K562 (cell line): ENCODE measurements around the gene SPEM3. TPM values are rescaled to one million over a fixed set of nuclear protein-coding genes. Genes with fewer than 3 reads are reported as not detected.

Source experiments
- ATAC-seq: fragments of 200-7000 bp; cut with Tn5 transposase; 3 replicates; pipeline ENCODE4 v1.9.1; 2020; ENCODE audit warnings: moderate library complexity
- BruUV-seq: library from RNA; stranded (reverse); fragments of 400-500 nt; replicated peaks from 2 replicates; lab custom pipeline; 2021; lab: Mats Ljungman, UMichigan
- CTCF ChIA-PET: fragments of 300-600 bp; formaldehyde crosslinking; extraction: SDS; loops from one replicate; lab custom pipeline; 2021; ENCODE audit warnings: low intra/inter-chr PET ratio; lab: Yijun Ruan, JAX
- POLR2A ChIA-PET: fragments of 300-600, 350-650 bp; sonication (Branson Sonifier 250); formaldehyde crosslinking; extraction: SDS; loops from one replicate; lab custom pipeline; 2021; ENCODE audit warnings: antibody characterized with exemption, inconsistent platforms; lab: Yijun Ruan, JAX
- DNase-seq, 4 experiments: peaks; one replicate each; pipeline versions ENCODE4 v3.0.0 to v3.0.0-alpha.2; 2011 to 2018; ENCODE audit warnings: low spot score in 3 of 4, mixed read lengths in 3 of 4; ENCODE audit errors: extremely low read depth in 1 of 4
- FAIRE-seq: peaks from 2 replicates; lab custom pipeline; 2011; peaks lifted over from hg19 to GRCh38; lab: Jason Lieb, UNC
- H2AFZ ChIP-seq: 2 replicates; pipeline ENCODE4 v1.6.0; 2011; ENCODE audit warnings: low read depth, low read length, control low read depth, inconsistent platforms
- H3K27ac ChIP-seq: fragments of 200-600 bp; 3 replicates; pipeline ENCODE4 v1.8.0; 2011; ENCODE audit warnings: low read depth, mild to moderate bottlenecking, control low read depth, inconsistent platforms, low read length, moderate library complexity, mixed read lengths; ENCODE audit errors: extremely low read depth
- H3K27me3 ChIP-seq, 2 experiments: fragments of 300-600 bp in 1 of 2; 2 replicates in 1 of 2; 3 replicates in 1 of 2; pipeline versions ENCODE4 v1.6.0 to v1.8.0; 2011; ENCODE audit warnings: inconsistent platforms in 2 of 2, low read length in 2 of 2, mild to moderate bottlenecking in 1 of 2, mixed read lengths in 1 of 2, moderate library complexity in 1 of 2; ENCODE audit not compliant: control insufficient read depth in 2 of 2, insufficient read depth in 2 of 2
- H3K36me3 ChIP-seq: fragments of 300-600 bp; 3 replicates; pipeline ENCODE4 v1.8.0; 2011; ENCODE audit warnings: mild to moderate bottlenecking, low read length, inconsistent platforms; ENCODE audit not compliant: control insufficient read depth, insufficient read depth
- H3K4me1 ChIP-seq, 2 experiments: fragments of 200-600 bp in 1 of 2; replicated peaks in 1 of 2; 2 replicates in 1 of 2; 3 replicates in 1 of 2; pipeline versions ENCODE4 v1.5.1 to v1.8.0; 2011; ENCODE audit warnings: inconsistent platforms in 2 of 2, low read length in 2 of 2, mild to moderate bottlenecking in 1 of 2, mixed read lengths in 1 of 2, moderate library complexity in 1 of 2; ENCODE audit not compliant: control insufficient read depth in 2 of 2, insufficient read depth in 2 of 2
- H3K4me2 ChIP-seq: 2 replicates; pipeline ENCODE4 v1.6.1; 2011; ENCODE audit warnings: low read length, control low read depth, inconsistent platforms, mixed read lengths; ENCODE audit not compliant: insufficient read depth
- H3K4me3 ChIP-seq: fragments of 200-600 bp; sonication (generic), shearing (Covaris generic); 2 replicates; pipeline ENCODE4 v1.5.1; 2016; ENCODE audit warnings: control low read depth, inconsistent platforms
- H3K79me2 ChIP-seq: fragments of 200-600 bp; 3 replicates; pipeline ENCODE4 v1.8.0; 2011; ENCODE audit warnings: low read length, inconsistent platforms; ENCODE audit not compliant: control insufficient read depth, insufficient read depth
- H3K9ac ChIP-seq, 2 experiments: 2 replicates each; pipeline versions ENCODE4 v1.6.0 to v1.6.1; 2011; ENCODE audit warnings: low read depth in 2 of 2, low read length in 2 of 2, control low read depth in 1 of 2, inconsistent platforms in 1 of 2, mild to moderate bottlenecking in 1 of 2, mixed read lengths in 1 of 2; ENCODE audit not compliant: insufficient read depth in 1 of 2
- H3K9me1 ChIP-seq: one replicate; pipeline ENCODE4 v1.6.0; 2011; ENCODE audit warnings: inconsistent platforms, mild to moderate bottlenecking, low read length, moderate library complexity; ENCODE audit not compliant: control insufficient read depth, insufficient read depth
- H3K9me3 ChIP-seq: replicated peaks from 2 replicates; pipeline ENCODE4 v1.5.1; 2011; ENCODE audit warnings: low read depth, low read length, inconsistent platforms; ENCODE audit not compliant: control insufficient read depth, insufficient read depth
- H4K20me1 ChIP-seq: replicated peaks from 2 replicates; pipeline ENCODE4 v1.6.1; 2011; ENCODE audit warnings: low read length, inconsistent platforms, mixed read lengths; ENCODE audit not compliant: control insufficient read depth, insufficient read depth
- DACH1 ChIP-seq: fragments of 450-650 bp; IDR thresholded peaks from 2 replicates; pipeline ENCODE4 v1.6.1; 2018; ENCODE audit not compliant: partially characterized antibody
- FOXM1 ChIP-seq, 2 experiments: fragments of 450-650 bp in 1 of 2; sonication (generic) in 1 of 2; formaldehyde crosslinking in 1 of 2; IDR thresholded peaks; 2 replicates each; pipeline versions ENCODE4 v1.6.1 to v1.9.0; 2017 to 2022; ENCODE audit warnings: low read depth in 2 of 2, mild to moderate bottlenecking in 2 of 2, missing genetic modification reagents in 1 of 2, moderate library complexity in 1 of 2
- FOXO4 ChIP-seq: fragments of 450-650 bp; formaldehyde crosslinking; IDR thresholded peaks from 2 replicates; pipeline ENCODE4 v1.4.0; 2020; ENCODE audit warnings: mild to moderate bottlenecking, moderate library complexity
- MAX ChIP-seq: sonication (generic); formaldehyde crosslinking; IDR thresholded peaks from 2 replicates; pipeline ENCODE4 v1.9.0; 2022; ENCODE audit warnings: mild to moderate bottlenecking, missing genetic modification reagents
- NFYB ChIP-seq: IDR thresholded peaks from 2 replicates; pipeline ENCODE4 v1.6.1; 2011; ENCODE audit warnings: mild to moderate bottlenecking, moderate library complexity; ENCODE audit not compliant: insufficient read length; ENCODE audit errors: extremely low read depth
- VEZF1 ChIP-seq: fragments of 200-800 bp; sonication (Bioruptor generic); IDR thresholded peaks from 2 replicates; pipeline ENCODE4 v1.6.1; 2017; ENCODE audit warnings: missing genetic modification characterization, missing compliant biosample characterization
- ZNF280A ChIP-seq: fragments of 450-650 bp; IDR thresholded peaks from 2 replicates; pipeline ENCODE4 v1.6.1; 2018; ENCODE audit warnings: mild to moderate bottlenecking, low read depth; ENCODE audit not compliant: partially characterized antibody
- ZNF740 ChIP-seq, 3 experiments: fragments of 200-800 bp in 1 of 3; sonication (Bioruptor generic) in 1 of 3; sonication (generic) in 1 of 3; formaldehyde crosslinking in 1 of 3; IDR thresholded peaks; 2 replicates each; pipeline versions ENCODE4 v1.6.1 to v1.8.0; 2016 to 2022; ENCODE audit warnings: mild to moderate bottlenecking in 2 of 3, missing compliant biosample characterization in 2 of 3, missing genetic modification characterization in 2 of 3, missing genetic modification reagents in 1 of 3
- WGBS: fragments of 100-300 bp; shearing (Covaris generic); methylation state at CpG from one replicate; pipeline ENCODE4 v1.1.6; 2016; ENCODE audit warnings: low coverage, mixed read lengths; ENCODE audit not compliant: insufficient coverage; ENCODE audit errors: missing lambda C conversion rate; 5-methylcytosine and 5-hydroxymethylcytosine counted together
- in situ Hi-C: fragments of 300-500 bp; cut with MboI; formaldehyde crosslinking; loops from 4 replicates; pipeline ENCODE4 v1.15.0; 2018; ENCODE audit warnings: inconsistent platforms, mixed read lengths
- intact Hi-C: fragments of 100-400 bp; cut with micrococcal nuclease; formaldehyde crosslinking; loops from 2 replicates; pipeline ENCODE4 v1.14.2; 2022
- polyA plus RNA-seq, 8 experiments: library from polyadenylated mRNA; depleted of rRNA in 4 of 8; stranded (reverse) in 5 of 8; unstranded in 3 of 8; fragments of >200 nt; fragmentation: Nextera tagmentation in 2 of 8; fragmentation: Illumina TruSeq in 1 of 8; extraction: Ambion mirVana in 2 of 8; extraction: Trizol in 1 of 8; gene quantifications; 2 replicates each; pipeline versions ENCODE4 v1.2.1 to v1.2.3, GENCODE V29; 2011 to 2014; ENCODE audit warnings: inconsistent platforms in 1 of 8, missing spikeins in 1 of 8
- total RNA-seq, 7 experiments: library from RNA; depleted of rRNA in 6 of 7; stranded (reverse); fragments of >200 nt in 6 of 7; fragmentation: Illumina TruSeq in 2 of 7; extraction: Trizol in 2 of 7; gene quantifications; 2 replicates each; pipeline versions ENCODE4 v1.2.1 to v1.2.3, GENCODE V29; 2011 to 2021; ENCODE audit warnings: low replicate concordance in 1 of 7

The SPEM3 gene
- total and polyA plus RNA-seq, 9 of the 15 experiments (the other 6 are each of a cell fraction or from before 2014, with no cell fraction given) = not detected

GRCh38 chr17:7403727-7403976, 25.0 kb upstream of the SPEM3 start:
- TF ChIP-seq VEZF1 (CRISPR knock-in tag) (peak; percentile 64), FOXM1 (IDR thresholded peaks at IDR 0.05; ENCODE audit: low read depth) (peak; percentile 22; the same call in 1 of the 2 replicates), FOXM1 (CRISPR knock-in tag; IDR thresholded peaks at IDR 0.05; ENCODE audit: low read depth) (no peak), ZNF280A (no peak), ZNF740 (CRISPR knock-in tag; IDR thresholded peaks at IDR 0.05) (no peak), ZNF740 (tag; IDR thresholded peaks at IDR 0.05) (peak in 1 of 2 experiments; percentile 61; a peak in 1 of 4 replicates), NFYB (peak; percentile 48), FOXO4 (no peak), MAX (0 out of 2 replicates have a peak, but pooled peaks have one; percentile 19), DACH1 (peak; percentile 25)
- Histone ChIP-seq H3K4me2 (peak overlapping the region; percentile 79), H3K27me3 (no peaks in the 10 kb centered on the region), H3K36me3 (peaks cover 3% of the 10 kb centered on the region; the same call in 1 of the 3 replicates), H3K4me1 (peaks cover 11 to 25% of the 10 kb centered on the region in 2 experiments; a peak in 3 of 5 replicates), H3K4me3 (peak overlapping the region; percentile 68), H3K27ac (peak overlapping the region; percentile 69), H3K79me2 (peaks cover 8% of the 10 kb centered on the region; the same call in 2 of the 3 replicates), H3K9ac (peak overlapping the region; percentile 75 to 85), H3K9me3 (no peaks in the 10 kb centered on the region), H3K9me1 (no peaks in the 10 kb centered on the region), H2AFZ (peak overlapping the region; percentile 90), H4K20me1 (no peaks in the 10 kb centered on the region)
- CTCF ChIA-PET = no interaction called here
- in situ Hi-C loops (no loop called here), intact Hi-C loops (loop anchor here (5.0 kb wide), 2 partner anchors 34 to 79 kb away; partner anchors contain the start of genes FGF11, POLR2A, SLC35G6 and TMEM102)
- BruUV-seq = no TSS peak
- POLR2A ChIA-PET = interaction anchor here (0.6 to 1.8 kb wide), 10 partner anchors 11 to 195 kb away, joined by 3 to 23 read pairs (median 4); partner anchors contain the start of genes POLR2A and ZBTB4
- 0% methylated on average over 10 of the region's 13 CpGs for WGBS
- FAIRE-seq = no peak
- peak in 1 of 4 experiments; percentile 82 for DNase-seq
- ATAC-seq = peak; percentile 68
